Kidney epithelial cell (primary cell): ENCODE measurements around the gene SCGB1D1. TPM values are rescaled to one million over a fixed set of nuclear protein-coding genes. Genes with fewer than 3 reads are reported as not detected.
"Not testable (repeated sequence)": the region's sequence is repeated elsewhere in the genome, so short reads cannot be mapped to it uniquely, and the experiment has no call there.

ENCODE experiments used
- DNase-seq: peaks from one replicate; pipeline ENCODE4 v3.0.0-alpha.2; 2010; ENCODE audit warnings: low read depth
- H3K27me3 ChIP-seq: 2 replicates; pipeline ENCODE4 v1.6.0; 2011; ENCODE audit warnings: low read length; ENCODE audit not compliant: control insufficient read depth, insufficient read depth
- H3K36me3 ChIP-seq: 2 replicates; pipeline ENCODE4 v1.5.1; 2011; ENCODE audit warnings: low read length; ENCODE audit not compliant: control insufficient read depth, insufficient read depth
- H3K4me3 ChIP-seq: 2 replicates; pipeline ENCODE4 v1.5.1; 2011; ENCODE audit warnings: low read depth, mild to moderate bottlenecking, control low read depth, low read length
- CTCF ChIP-seq: IDR thresholded peaks from 2 replicates; pipeline ENCODE4 v1.5.1; 2011; ENCODE audit warnings: mild to moderate bottlenecking, moderate library complexity, low read length, control low read depth, inconsistent platforms; ENCODE audit not compliant: insufficient read depth, poor library complexity, severe bottlenecking
- total RNA-seq: library from RNA; depleted of rRNA; stranded (reverse); fragments of >200 nt; gene quantifications from 2 replicates; pipeline ENCODE4 v1.2.3, GENCODE V29; 2015

The SCGB1D1 gene
- total RNA-seq, 1 donor from 2014 or later, result not detected

GRCh38 chr11:62186195-62186594 is 3.8 kb upstream of the SCGB1D1 start:
- Histone ChIP-seq H3K4me3 (no peak overlapping the region), H3K27me3 (peaks cover 4% of the 10 kb centered on the region), H3K36me3 (no peaks in the 10 kb centered on the region)
- no peak for TF ChIP-seq CTCF
- DNase-seq, result no peak

GRCh38 chr11:62193952-62194351 is 3.9 kb downstream of the SCGB1D1 start:
- no peak for DNase-seq
- TF ChIP-seq CTCF, result no peak
- H3K27me3 ChIP-seq, result peaks cover 11% of the 10 kb centered on the region
- no peaks in the 10 kb centered on the region for H3K36me3 ChIP-seq
- no peak overlapping the region for H3K4me3 ChIP-seq

- peaks cover 11% of the 10 kb centered on the region for H3K27me3 ChIP-seq
- DNase-seq, H3K36me3 ChIP-seq, H3K4me3 ChIP-seq: not testable (repeated sequence)
Measured at GRCh38 chr11:62195010-62195409, 5.0 kb downstream of the SCGB1D1 start.

- TF ChIP-seq CTCF, result no peak
- H3K36me3 ChIP-seq, result no peaks in the 10 kb centered on the region
- H3K4me3 ChIP-seq, result no peak overlapping the region
- peaks cover 7% of the 10 kb centered on the region for H3K27me3 ChIP-seq
- no peak for DNase-seq
Measured at GRCh38 chr11:62195945-62196344, 5.9 kb downstream of the SCGB1D1 start.

GRCh38 chr11:62197400-62197799 is 7.4 kb downstream of the SCGB1D1 start:
- not testable (repeated sequence) for DNase-seq, H3K27me3 ChIP-seq

GRCh38 chr11:62201376-62201775 is 11.4 kb downstream of the SCGB1D1 start:
- H3K27me3 ChIP-seq, result peaks cover 8% of the 10 kb centered on the region
- no peak for DNase-seq
- no peak for TF ChIP-seq CTCF
- no peak overlapping the region for H3K4me3 ChIP-seq
- H3K36me3 ChIP-seq, result no peaks in the 10 kb centered on the region

More at GRCh38 chr11:62197400-62197799, 7.4 kb downstream of the SCGB1D1 start:
- H3K4me3 ChIP-seq, H3K36me3 ChIP-seq: not testable (repeated sequence)

- TF ChIP-seq CTCF, result no peak
- H3K4me3 ChIP-seq, result no peak overlapping the region
- no peak for DNase-seq
- H3K27me3 ChIP-seq, result peaks cover 8% of the 10 kb centered on the region
- no peaks in the 10 kb centered on the region for H3K36me3 ChIP-seq
Measured at GRCh38 chr11:62202910-62203309, 12.9 kb downstream of the SCGB1D1 start.
